Lung (tissue), 12 donors: Measurements from ENCODE around the gene SLC22A2. TPM values are rescaled to one million over a fixed set of nuclear protein-coding genes. Genes with fewer than 3 reads are reported as not detected.

Source experiments
- ATAC-seq: fragments of 200-7000 bp; cut with Tn5 transposase; one replicate; pipeline ENCODE4 v1.9.1; 2020; ENCODE audit warnings: moderate number of reproducible peaks; ENCODE audit not compliant: insufficient read depth, low FRiP score
- DNase-seq, 3 donors: peaks; one replicate each; pipeline ENCODE4 v3.0.0-alpha.2; 2013 to 2017
- H3K27ac ChIP-seq, 2 donors: one replicate each; pipeline ENCODE4 v1.5.1; 2013; ENCODE audit warnings: mild to moderate bottlenecking in 2 of 2, moderate library complexity in 2 of 2, control low read depth in 1 of 2, inconsistent platforms in 1 of 2, low read depth in 1 of 2, low read length in 1 of 2
- H3K27me3 ChIP-seq, 3 donors: one replicate each; pipeline ENCODE4 v1.5.1; 2013; ENCODE audit warnings: low read length in 2 of 3; ENCODE audit not compliant: control insufficient read depth in 3 of 3, insufficient read depth in 3 of 3
- H3K36me3 ChIP-seq, 4 donors: one replicate each; pipeline ENCODE4 v1.5.1; 2013; ENCODE audit warnings: low read length in 4 of 4, mild to moderate bottlenecking in 1 of 4, moderate library complexity in 1 of 4; ENCODE audit not compliant: control insufficient read depth in 4 of 4, insufficient read depth in 4 of 4
- H3K4me1 ChIP-seq, 5 donors: one replicate each; pipeline ENCODE4 v1.5.1; 2013; ENCODE audit warnings: low read length in 5 of 5, mild to moderate bottlenecking in 2 of 5, moderate library complexity in 1 of 5; ENCODE audit not compliant: control insufficient read depth in 5 of 5, insufficient read depth in 5 of 5
- H3K4me3 ChIP-seq: one replicate; pipeline ENCODE4 v1.5.1; 2013; ENCODE audit warnings: mild to moderate bottlenecking, control low read depth, moderate library complexity
- H3K9ac ChIP-seq, 2 donors: one replicate each; pipeline ENCODE4 v1.5.1; 2013; ENCODE audit warnings: low read length in 2 of 2, control low read depth in 1 of 2; ENCODE audit not compliant: insufficient read depth in 1 of 2
- H3K9me3 ChIP-seq, 4 donors: one replicate each; pipeline ENCODE4 v1.5.1; 2013; ENCODE audit warnings: low read length in 3 of 4, mild to moderate bottlenecking in 1 of 4, moderate library complexity in 1 of 4; ENCODE audit not compliant: control insufficient read depth in 4 of 4, insufficient read depth in 3 of 4
- WGBS, 2 donors: extraction: QIAGEN DNeasy Blood & Tissue Kit; methylation state at CpG; one replicate each; pipeline ENCODE4 v1.1.7; 2013; 5-methylcytosine and 5-hydroxymethylcytosine counted together
- polyA plus RNA-seq, 2 donors: library from polyadenylated mRNA; stranded (reverse); fragments of 200-250 nt; gene quantifications; one replicate each; pipeline ENCODE4 v1.2.1, GENCODE V29; 2013
- total RNA-seq, 2 donors: library from RNA; depleted of rRNA in 1 of 2; stranded (reverse); fragments of >200 nt in 1 of 2; gene quantifications; one replicate each; pipeline ENCODE4 v1.2.1, GENCODE V29; 2014 to 2021
- TF ChIP-seq, protein P1 (sequence below): IDR thresholded peaks from 2 replicates; pipeline ENCODE4 v1.5.1; 2012; ENCODE audit warnings: mild to moderate bottlenecking; ENCODE audit errors: control extremely low read depth, extremely low read depth
- donor health status: control.
- donor health status: control.
- donor health status: Bipolar disorder and iron deficiency.
- donor health status: healthy.
- donor health status: DM: yes; HTN: yes; CAD: no.

SLC22A2 gene
- total and polyA plus RNA-seq, 4 donors = not detected

DNA sequence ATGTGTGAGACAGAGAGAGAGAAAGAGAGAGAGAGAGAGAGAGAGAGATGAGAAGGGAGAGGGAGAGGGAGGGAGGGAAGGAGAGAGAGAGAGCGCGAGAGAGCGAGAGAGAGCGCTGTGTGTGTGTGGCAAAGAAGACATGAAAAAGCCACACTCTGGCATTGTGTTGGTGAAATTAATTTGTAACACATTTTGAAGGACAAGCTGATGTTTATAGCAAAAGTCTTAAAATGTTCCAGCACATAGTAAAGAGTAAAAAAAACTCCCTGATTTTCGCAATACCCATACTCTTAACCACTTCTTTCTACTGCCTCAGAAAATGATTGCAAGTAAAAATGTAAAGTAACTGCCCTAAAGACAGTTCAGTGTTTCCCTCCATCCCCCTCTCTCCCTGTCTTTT is 80.3 kb downstream of the SLC22A2 start:
- no peak for ATAC-seq
- TF ChIP-seq, protein P1, sequence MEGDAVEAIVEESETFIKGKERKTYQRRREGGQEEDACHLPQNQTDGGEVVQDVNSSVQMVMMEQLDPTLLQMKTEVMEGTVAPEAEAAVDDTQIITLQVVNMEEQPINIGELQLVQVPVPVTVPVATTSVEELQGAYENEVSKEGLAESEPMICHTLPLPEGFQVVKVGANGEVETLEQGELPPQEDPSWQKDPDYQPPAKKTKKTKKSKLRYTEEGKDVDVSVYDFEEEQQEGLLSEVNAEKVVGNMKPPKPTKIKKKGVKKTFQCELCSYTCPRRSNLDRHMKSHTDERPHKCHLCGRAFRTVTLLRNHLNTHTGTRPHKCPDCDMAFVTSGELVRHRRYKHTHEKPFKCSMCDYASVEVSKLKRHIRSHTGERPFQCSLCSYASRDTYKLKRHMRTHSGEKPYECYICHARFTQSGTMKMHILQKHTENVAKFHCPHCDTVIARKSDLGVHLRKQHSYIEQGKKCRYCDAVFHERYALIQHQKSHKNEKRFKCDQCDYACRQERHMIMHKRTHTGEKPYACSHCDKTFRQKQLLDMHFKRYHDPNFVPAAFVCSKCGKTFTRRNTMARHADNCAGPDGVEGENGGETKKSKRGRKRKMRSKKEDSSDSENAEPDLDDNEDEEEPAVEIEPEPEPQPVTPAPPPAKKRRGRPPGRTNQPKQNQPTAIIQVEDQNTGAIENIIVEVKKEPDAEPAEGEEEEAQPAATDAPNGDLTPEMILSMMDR = no peak
- no peak overlapping the region for H3K27ac ChIP-seq
- 67 to 84% methylated on average over 5 of the region's 5 CpGs for WGBS, 2 donors
- no peak overlapping the region for H3K4me3 ChIP-seq
- H3K27me3 ChIP-seq = no peaks in the 10 kb centered on the region
- DNase-seq = peak in 2 of 3 donors; percentile 22 to 50
- no peak overlapping the region for H3K9ac ChIP-seq
- H3K9me3 ChIP-seq = no peaks in the 10 kb centered on the region
- H3K36me3 ChIP-seq = no peaks in the 10 kb centered on the region
- peaks cover 0 to 4% (median 0%) of the 10 kb centered on the region in 5 donors for H3K4me1 ChIP-seq

DNA sequence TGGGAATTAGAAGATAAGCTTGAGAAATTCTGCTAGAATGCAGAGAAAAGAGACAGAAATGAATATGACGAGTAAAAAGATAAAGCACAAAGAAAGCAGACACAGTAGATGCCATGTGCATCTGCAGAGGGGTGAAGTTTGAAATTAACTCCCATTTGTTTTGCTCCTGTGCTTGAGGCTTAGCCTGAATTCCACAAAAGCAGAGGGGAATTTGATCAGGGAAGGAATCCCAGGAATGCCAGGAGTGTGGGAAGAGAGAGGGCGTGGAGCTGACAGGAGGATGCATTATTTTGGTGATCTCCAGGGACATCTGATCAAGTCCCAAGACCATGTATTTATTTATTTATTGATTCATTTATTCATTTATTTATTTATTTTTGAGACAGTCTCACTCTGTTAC is 81.4 kb downstream of the SLC22A2 start:
- 41 to 44% methylated on average over 2 of the region's 2 CpGs for WGBS, 2 donors
- H3K36me3 ChIP-seq = no peaks in the 10 kb centered on the region
- ATAC-seq = no peak

DNA sequence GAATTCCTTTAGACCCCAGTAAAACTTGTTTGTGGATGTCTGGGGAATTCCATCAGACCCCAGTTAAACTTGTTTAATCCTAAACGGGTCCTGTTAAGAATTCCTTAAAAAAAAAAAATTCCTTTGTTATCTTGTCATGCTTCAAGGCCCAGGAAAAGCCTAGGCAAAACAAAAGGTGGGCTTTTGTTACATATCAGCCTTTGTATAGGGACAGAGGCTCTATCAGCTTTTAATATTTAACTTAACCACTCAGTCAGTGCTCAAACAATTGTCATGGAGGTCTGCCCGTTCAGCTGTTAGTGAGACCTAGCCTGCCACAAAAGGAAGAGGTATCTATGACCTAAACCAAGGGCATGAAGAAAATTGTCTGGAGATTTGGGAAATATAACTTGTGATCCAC is 83.9 kb downstream of the SLC22A2 start:
- DNase-seq (no peak), ATAC-seq (no peak)
- TF ChIP-seq, protein P1 = no peak
- H3K27me3 ChIP-seq = no peaks in the 10 kb centered on the region
- H3K27ac ChIP-seq = no peak overlapping the region
- no peaks in the 10 kb centered on the region for H3K9me3 ChIP-seq
- WGBS, 2 donors = 41 to 57% methylated on average over 2 of the region's 2 CpGs
- H3K4me3 ChIP-seq = no peak overlapping the region
- no peaks in the 10 kb centered on the region for H3K36me3 ChIP-seq
- H3K4me1 ChIP-seq = peaks cover 0 to 4% (median 0%) of the 10 kb centered on the region in 5 donors
- H3K9ac ChIP-seq = no peak overlapping the region

More for the DNA sequence above, 81.4 kb downstream of the SLC22A2 start:
- no peaks in the 10 kb centered on the region for H3K27me3 ChIP-seq
- no peak overlapping the region for H3K9ac ChIP-seq
- no peak overlapping the region for H3K27ac ChIP-seq
- DNase-seq = no peak
- no peak overlapping the region for H3K4me3 ChIP-seq
- no peaks in the 10 kb centered on the region for H3K9me3 ChIP-seq
- TF ChIP-seq, protein P1 = no peak
- peaks cover 0 to 4% (median 0%) of the 10 kb centered on the region in 5 donors for H3K4me1 ChIP-seq

DNA sequence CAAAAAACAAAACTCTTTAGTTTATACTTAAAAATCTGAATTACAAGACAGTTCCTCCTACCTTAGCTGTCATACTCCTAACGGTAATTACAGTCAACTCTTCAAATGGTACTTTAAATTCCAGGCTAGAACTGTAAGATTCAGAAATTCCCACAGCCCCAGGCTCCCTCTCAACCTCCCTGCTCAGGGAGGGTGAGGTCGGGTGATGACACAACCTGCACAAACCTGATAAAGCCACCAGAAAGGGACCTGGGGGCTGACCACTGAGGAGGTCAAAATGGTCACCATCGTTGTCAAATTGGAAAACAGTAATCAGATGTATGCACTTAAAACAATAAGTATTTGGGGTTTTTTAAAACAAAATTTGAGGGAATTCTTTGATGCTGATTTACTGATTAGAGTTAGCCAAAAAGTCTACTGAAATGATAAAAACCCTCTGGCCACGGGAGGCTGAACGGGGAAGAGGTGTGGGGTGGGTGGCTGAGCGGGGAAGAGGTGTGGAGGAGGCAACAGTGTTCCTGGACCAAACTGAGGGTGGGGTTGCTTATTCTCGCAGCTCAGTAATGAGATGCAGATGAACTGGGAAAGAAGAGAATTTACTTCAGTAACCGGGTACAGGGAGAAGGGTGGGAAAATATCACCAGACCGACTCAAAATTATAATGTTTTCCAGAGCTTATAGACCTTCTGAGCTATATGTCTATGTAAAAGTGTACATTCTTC is 84.7 kb downstream of the SLC22A2 start:
- Histone ChIP-seq H3K9me3 (no peaks in the 10 kb centered on the region), H3K27me3 (no peaks in the 10 kb centered on the region), H3K27ac (no peak overlapping the region), H3K4me3 (no peak overlapping the region), H3K9ac (no peak overlapping the region), H3K36me3 (no peaks in the 10 kb centered on the region), H3K4me1 (peaks cover 0 to 4% (median 0%) of the 10 kb centered on the region in 5 donors)
- DNase-seq (no peak), ATAC-seq (no peak)
- TF ChIP-seq, protein P1 = no peak
- 68 to 75% methylated on average over 9 of the region's 9 CpGs for WGBS, 2 donors
